HG02610 (cell line): ENCODE data around the gene USP19.

Source experiments
- ATAC-seq: cut with Tn5 transposase; IDR thresholded peaks from one replicate; pipeline ENCODE4 v1.9.1; 2021; ENCODE audit warnings: mild to moderate bottlenecking, moderate library complexity; ENCODE audit not compliant: unreplicated experiment

The USP19 gene

GRCh38 chr3:49133226-49133951, 12.8 kb upstream of the USP19 start:
- ATAC-seq, result no peak

GRCh38 chr3:49132437-49133225, 12.0 kb upstream of the USP19 start, which contains the start of gene LAMB2:
TSS of gene LAMB2 (minus strand) at chr3:49133050. CDS start at chr3:49132867, 183 bp downstream.
- ATAC-seq, result no peak

GRCh38 chr3:49132073-49132436, 11.4 kb upstream of the USP19 start:
- no peak for ATAC-seq

GRCh38 chr3:49131576-49131975, 11.0 kb upstream of the USP19 start:
- ATAC-seq, result no peak

GRCh38 chr3:49131040-49131439, 10.4 kb upstream of the USP19 start:
- no peak for ATAC-seq

GRCh38 chr3:49124991-49125670, 4.5 kb upstream of the USP19 start:
- no peak for ATAC-seq

- ATAC-seq, result no peak
Measured at GRCh38 chr3:49124203-49124602, 3.6 kb upstream of the USP19 start.

- no peak for ATAC-seq
Measured at GRCh38 chr3:49123687-49124086, 3.1 kb upstream of the USP19 start.

GRCh38 chr3:49122886-49123545, 2.4 kb upstream of the USP19 start:
- ATAC-seq, result no peak

- ATAC-seq, result no peak
Measured at GRCh38 chr3:49122451-49122850, 1.8 kb upstream of the USP19 start.

GRCh38 chr3:49122022-49122421, 1.4 kb upstream of the USP19 start:
- ATAC-seq, result no peak

GRCh38 chr3:49121132-49121736, 611 bp upstream of the USP19 start:
- ATAC-seq, result no peak

- no peak for ATAC-seq
Measured at GRCh38 chr3:49120096-49120437, 556 bp downstream of the USP19 start.

- ATAC-seq, result no peak
Measured at GRCh38 chr3:49119439-49119838, 1.2 kb downstream of the USP19 start.

- ATAC-seq, result no peak
Measured at GRCh38 chr3:49119036-49119435, 1.6 kb downstream of the USP19 start.

- ATAC-seq, result no peak
Measured at GRCh38 chr3:49112262-49112661, 8.4 kb downstream of the USP19 start.

- ATAC-seq, result no peak
Measured at GRCh38 chr3:49111347-49111746, 9.3 kb downstream of the USP19 start.

GRCh38 chr3:49110780-49111179, 9.8 kb downstream of the USP19 start:
- ATAC-seq, result no peak

GRCh38 chr3:49108346-49108745, 12.3 kb downstream of the USP19 start:
- ATAC-seq, result no peak

- peak; percentile 89 for ATAC-seq
Measured at GRCh38 chr3:49104427-49105291, 16.0 kb downstream of the USP19 start, which contains the start of gene QARS1. TSS of gene QARS1 (minus strand) at chr3:49104757. CDS start at chr3:49104733, 24 bp downstream.
